IMR-90 (cell line): ENCODE results near the gene AGK. TPM values are rescaled to one million over a fixed set of nuclear protein-coding genes. Genes with fewer than 3 reads are reported as not detected.

Experiments
- ATAC-seq: fragments of 200-7000 bp; cut with Tn5 transposase; 2 replicates; pipeline ENCODE4 v1.9.1; 2020; ENCODE audit warnings: low read depth, mild to moderate bottlenecking, moderate library complexity
- BruUV-seq: library from RNA; stranded (reverse); fragments of 400-500 nt; replicated peaks from 2 replicates; lab custom pipeline; 2021; lab: Mats Ljungman, UMichigan
- CTCF ChIA-PET: fragments of 300-600 bp; formaldehyde crosslinking; extraction: SDS; loops from one replicate; lab custom pipeline; 2021; ENCODE audit warnings: antibody characterized with exemption; lab: Yijun Ruan, JAX
- POLR2A ChIA-PET: fragments of 300-600 bp; sonication (Branson Sonifier 250); formaldehyde crosslinking; loops from one replicate; lab custom pipeline; 2022; ENCODE audit warnings: antibody characterized with exemption; ENCODE audit not compliant: unreplicated experiment; lab: Charles Lee
- DNase-seq: peaks from one replicate; pipeline ENCODE4 v3.0.0; 2013
- H2AFZ ChIP-seq: replicated peaks from 2 replicates; pipeline ENCODE3; 2013; ENCODE audit warnings: low read length, mild to moderate bottlenecking; ENCODE audit not compliant: poor library complexity
- H2AK5ac ChIP-seq: 2 replicates; pipeline ENCODE4 v1.6.1; 2013; ENCODE audit warnings: low read depth, low read length, inconsistent platforms
- H2AK9ac ChIP-seq: replicated peaks from 2 replicates; pipeline ENCODE3; 2013; ENCODE audit warnings: mild to moderate bottlenecking, low read depth, low read length, moderate library complexity; ENCODE audit not compliant: poor library complexity
- H2BK120ac ChIP-seq: 2 replicates; pipeline ENCODE4 v1.6.1; 2013; ENCODE audit warnings: low read depth, low read length, inconsistent platforms
- H2BK15ac ChIP-seq: 3 replicates; pipeline ENCODE4 v1.6.1; 2013; ENCODE audit warnings: low read depth, low read length, inconsistent platforms
- H2BK20ac ChIP-seq: 2 replicates; pipeline ENCODE4 v1.6.1; 2013; ENCODE audit warnings: low read depth, mild to moderate bottlenecking, inconsistent platforms, low read length, moderate library complexity
- H2BK5ac ChIP-seq: 2 replicates; pipeline ENCODE4 v1.6.1; 2013; ENCODE audit warnings: mild to moderate bottlenecking, low read depth, low read length, inconsistent platforms; ENCODE audit not compliant: poor library complexity, severe bottlenecking
- H3K14ac ChIP-seq: replicated peaks from 2 replicates; pipeline ENCODE4 v1.6.1; 2013; ENCODE audit warnings: low read depth, low read length, inconsistent platforms
- H3K18ac ChIP-seq: 2 replicates; pipeline ENCODE4 v1.6.1; 2013; ENCODE audit warnings: low read depth, low read length, control low read depth
- H3K23ac ChIP-seq: 2 replicates; pipeline ENCODE4 v1.6.1; 2013; ENCODE audit warnings: low read depth, low read length, inconsistent platforms
- H3K27ac ChIP-seq: 2 replicates; pipeline ENCODE4 v1.5.1; 2013; ENCODE audit warnings: mild to moderate bottlenecking, control low read depth, low read length; ENCODE audit not compliant: insufficient read depth
- H3K27me3 ChIP-seq: 2 replicates; pipeline ENCODE4 v1.6.1; 2013; ENCODE audit warnings: low read length; ENCODE audit not compliant: control insufficient read depth, insufficient read depth
- H3K36me3 ChIP-seq: 2 replicates; pipeline ENCODE4 v1.6.1; 2013; ENCODE audit warnings: low read length, mixed read lengths; ENCODE audit not compliant: control insufficient read depth, insufficient read depth
- H3K4ac ChIP-seq: 2 replicates; pipeline ENCODE4 v1.6.1; 2013; ENCODE audit warnings: low read depth, low read length, inconsistent platforms
- H3K4me1 ChIP-seq: 2 replicates; pipeline ENCODE4 v1.6.1; 2013; ENCODE audit warnings: low read length, mixed read lengths; ENCODE audit not compliant: control insufficient read depth, insufficient read depth
- H3K4me2 ChIP-seq: 2 replicates; pipeline ENCODE4 v1.6.1; 2013; ENCODE audit warnings: low read depth, mild to moderate bottlenecking, control low read depth, low read length, moderate library complexity
- H3K4me3 ChIP-seq: 2 replicates; pipeline ENCODE4 v1.5.1; 2013; ENCODE audit warnings: low read depth, mild to moderate bottlenecking, control low read depth, low read length, moderate library complexity; ENCODE audit not compliant: insufficient read depth
- H3K56ac ChIP-seq: 2 replicates; pipeline ENCODE4 v1.6.1; 2013; ENCODE audit warnings: low read length, inconsistent platforms; ENCODE audit not compliant: insufficient read depth; ENCODE audit errors: extremely low read depth
- H3K79me1 ChIP-seq, 2 experiments: 2 replicates each; pipeline ENCODE4 v1.6.1; 2013; ENCODE audit warnings: low read length in 2 of 2, inconsistent platforms in 1 of 2, low read depth in 1 of 2
- H3K9ac ChIP-seq: 2 replicates; pipeline ENCODE4 v1.6.1; 2013; ENCODE audit warnings: low read depth, low read length, control low read depth
- H3K9me1 ChIP-seq: 2 replicates; pipeline ENCODE4 v1.6.1; 2013; ENCODE audit warnings: low read length, inconsistent platforms; ENCODE audit not compliant: insufficient read depth
- H3K9me3 ChIP-seq: 2 replicates; pipeline ENCODE4 v1.6.1; 2013; ENCODE audit warnings: low read length; ENCODE audit not compliant: control insufficient read depth, insufficient read depth
- H4K20me1 ChIP-seq: 2 replicates; pipeline ENCODE4 v1.6.1; 2013; ENCODE audit warnings: low read length, inconsistent platforms; ENCODE audit not compliant: insufficient read depth
- H4K5ac ChIP-seq: 2 replicates; pipeline ENCODE4 v1.6.1; 2013; ENCODE audit warnings: mild to moderate bottlenecking, low read depth, low read length, control low read depth
- H4K8ac ChIP-seq, 2 experiments: 2 replicates each; pipeline ENCODE4 v1.6.1; 2013; ENCODE audit warnings: low read depth in 2 of 2, low read length in 2 of 2, control low read depth in 1 of 2, inconsistent platforms in 1 of 2
- H4K91ac ChIP-seq: 2 replicates; pipeline ENCODE4 v1.6.1; 2013; ENCODE audit warnings: low read depth, low read length, inconsistent platforms; ENCODE audit not compliant: insufficient read depth
- CEBPB ChIP-seq: IDR thresholded peaks from 2 replicates; pipeline ENCODE4 v1.6.1; 2012; ENCODE audit warnings: low read depth, low read length, improper control_type of control experiment
- CHD1 ChIP-seq: IDR thresholded peaks from 2 replicates; pipeline ENCODE4 v1.6.1; 2012; ENCODE audit warnings: low read depth, low read length, improper control_type of control experiment
- FOS ChIP-seq: fragments of 150-350 bp; IDR thresholded peaks from 2 replicates; pipeline ENCODE4 v1.6.1; 2016; ENCODE audit warnings: low read depth, low read length
- MAFK ChIP-seq: IDR thresholded peaks from 2 replicates; pipeline ENCODE4 v1.6.1; 2012; ENCODE audit warnings: low read depth, low read length, improper control_type of control experiment
- MAZ ChIP-seq: IDR thresholded peaks from 2 replicates; pipeline ENCODE4 v1.6.1; 2012; ENCODE audit warnings: low read depth, mild to moderate bottlenecking, low read length, improper control_type of control experiment, moderate library complexity, borderline replicate concordance
- RCOR1 ChIP-seq: IDR thresholded peaks from 2 replicates; pipeline ENCODE4 v1.6.1; 2012; ENCODE audit warnings: mild to moderate bottlenecking, low read length, improper control_type of control experiment; ENCODE audit not compliant: insufficient replicate concordance
- RFX5 ChIP-seq: IDR thresholded peaks from 2 replicates; pipeline ENCODE4 v1.8.0; 2012; ENCODE audit warnings: low read depth, mild to moderate bottlenecking, low read length, moderate library complexity
- SMC3 ChIP-seq: fragments of 150-350 bp; IDR thresholded peaks from 2 replicates; pipeline ENCODE4 v1.6.1; 2016; ENCODE audit warnings: low read depth, mild to moderate bottlenecking, antibody characterized with exemption, low read length, moderate library complexity
- dilution Hi-C: fragments of 300-500 bp; cut with HindIII; formaldehyde crosslinking; loops from one replicate; pipeline ENCODE4 v1.14.3; 2018; ENCODE audit warnings: low sequenced_read_pairs; ENCODE audit not compliant: unreplicated experiment
- in situ Hi-C: fragments of 300-500 bp; cut with MboI; formaldehyde crosslinking; loops from 3 replicates; pipeline ENCODE4 v1.14.3; 2019; ENCODE audit warnings: low sequenced_read_pairs, inconsistent platforms, mixed read lengths
- intact Hi-C: fragments of 100-400 bp; cut with micrococcal nuclease; formaldehyde crosslinking; loops from 2 replicates; pipeline ENCODE4 v1.10.0; 2022
- polyA plus RNA-seq, 3 experiments: library from polyadenylated mRNA; depleted of rRNA; stranded (reverse); fragments of >200 nt; gene quantifications; 2 replicates each; pipeline ENCODE4 v1.2.3, GENCODE V29; 2012; ENCODE audit warnings: low replicate concordance in 1 of 3
- total RNA-seq: library from RNA; depleted of rRNA; stranded (reverse); fragments of >200 nt; gene quantifications from 2 replicates; pipeline ENCODE4 v1.2.3, GENCODE V29; 2012
- TF ChIP-seq, protein P1 (sequence below): conservative IDR thresholded peaks from 2 replicates; pipeline ENCODE4 v1.5.1; 2012; ENCODE audit warnings: mild to moderate bottlenecking, low read depth, low read length, improper control_type of control experiment
- TF ChIP-seq, protein P2 (sequence below): fragments of 150-350 bp; IDR thresholded peaks from 2 replicates; pipeline ENCODE4 v1.6.1; 2016; ENCODE audit warnings: low read depth, mild to moderate bottlenecking, low read length, moderate library complexity, borderline replicate concordance
- TF ChIP-seq, protein P3 (sequence below): fragments of 150-350 bp; IDR thresholded peaks from 2 replicates; pipeline ENCODE4 v1.6.1; 2017; ENCODE audit warnings: mild to moderate bottlenecking, antibody characterized with exemption, low read length, low read depth

Gene AGK
- total and polyA plus RNA-seq, 2 of the 4 experiments (the other 2 are of a cell fraction), result 35.5 to 37.3 TPM

DNA sequence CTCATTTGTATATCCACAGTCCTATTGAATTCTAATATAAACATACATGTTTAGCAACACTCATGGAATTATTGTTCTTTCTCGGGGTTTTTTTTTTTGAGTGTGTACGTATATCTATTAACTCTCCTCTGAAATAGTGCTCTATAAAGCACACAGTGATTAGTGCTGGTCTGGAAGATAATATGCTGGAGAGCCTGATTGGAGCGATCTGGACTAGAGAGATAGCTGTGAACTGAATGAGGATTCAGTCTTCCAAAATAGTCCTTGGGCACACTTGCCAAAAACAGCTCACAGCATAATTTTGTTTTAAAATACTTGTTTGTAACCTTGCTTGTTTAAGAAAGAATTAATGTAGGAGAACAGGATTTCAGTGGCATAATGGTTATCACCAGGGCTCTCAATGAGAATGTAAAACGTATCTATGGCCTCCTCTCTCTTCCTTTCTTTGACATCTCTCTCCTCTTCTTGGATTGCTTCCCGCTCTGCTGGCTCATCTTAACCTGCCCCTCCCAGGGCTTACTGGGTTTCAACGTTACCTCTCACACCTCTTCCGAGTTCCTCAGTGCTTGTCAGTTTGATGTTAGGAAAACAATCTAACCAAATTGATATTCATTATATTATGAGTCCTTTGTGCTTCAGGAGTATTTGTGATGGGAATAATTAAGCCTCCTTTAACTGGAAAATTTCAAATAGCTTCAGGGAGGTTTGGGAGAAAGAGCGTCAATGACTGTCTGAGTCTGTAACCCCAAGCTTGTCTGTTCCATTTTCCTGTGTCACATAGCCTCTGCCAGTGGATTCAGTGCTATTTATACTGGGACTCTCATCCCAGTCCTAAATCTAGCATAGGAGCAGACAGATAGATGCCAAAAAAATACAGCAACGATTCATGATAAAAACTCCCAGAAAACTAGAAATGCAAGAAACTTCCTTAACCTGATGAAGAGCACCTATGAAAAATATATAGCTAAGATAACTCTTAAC is 16.2 kb upstream of the AGK start (continued):
- TF ChIP-seq FOS (no peak), SMC3 (no peak)

DNA sequence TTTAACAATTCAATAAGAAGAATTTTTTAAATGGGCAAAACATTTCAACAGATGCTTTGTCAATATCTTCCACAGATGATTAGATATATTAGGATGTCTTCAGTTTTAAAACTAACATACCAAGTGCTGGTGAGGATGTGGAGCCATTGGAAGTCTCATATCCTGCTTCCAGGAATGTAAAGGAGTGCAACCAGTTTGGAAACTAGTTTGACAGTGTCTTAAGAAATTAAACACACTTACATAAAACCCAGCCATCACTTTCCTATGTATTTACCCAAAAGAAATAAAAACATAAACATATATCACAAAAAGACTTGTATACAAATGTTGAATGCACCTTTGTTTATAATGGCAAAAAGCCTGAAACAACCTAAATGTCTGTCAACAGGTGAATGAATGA is 13.3 kb upstream of the AGK start:
- POLR2A ChIA-PET, result no interaction called here
- ATAC-seq, result no peak
- Histone ChIP-seq H3K23ac (no peak overlapping the region), H3K9me1 (no peaks in the 10 kb centered on the region), H2BK5ac (no peak overlapping the region), H3K4me3 (no peak overlapping the region), H2AK9ac (no peak overlapping the region), H4K20me1 (no peaks in the 10 kb centered on the region), H3K4me2 (no peak overlapping the region), H4K5ac (no peak overlapping the region), H3K18ac (no peak overlapping the region), H3K4ac (no peak overlapping the region), H2AFZ (no peak overlapping the region), H3K4me1 (no peaks in the 10 kb centered on the region), H3K79me1 (no peaks in the 10 kb centered on the region), H3K14ac (no peak overlapping the region), H2BK120ac (no peak overlapping the region), H3K9me3 (no peaks in the 10 kb centered on the region), H3K56ac (no peak overlapping the region), H3K9ac (no peak overlapping the region), H2BK20ac (no peak overlapping the region), H3K27ac (no peak overlapping the region), H4K91ac (no peak overlapping the region), H3K36me3 (no peaks in the 10 kb centered on the region), H4K8ac (no peak overlapping the region), H2AK5ac (no peak overlapping the region), H2BK15ac (no peak overlapping the region), H3K27me3 (peaks cover 6% of the 10 kb centered on the region; the same call in 1 of the 2 replicates)
- dilution Hi-C loops (no loop called here), in situ Hi-C loops (loop anchor here (10.0 to 25.0 kb wide), 2 partner anchors 726 to 853 kb away; no protein-coding TSS in a partner anchor), intact Hi-C loops (loop anchor here (10.0 kb wide), 1 partner anchor 197 kb away; the partner anchor contains the start of gene SSBP1)
- DNase-seq, result no peak
- no TSS peak for BruUV-seq
- TF ChIP-seq CEBPB (no peak), FOS (no peak), RFX5 (no peak), CHD1 (no peak), RCOR1 (no peak), MAFK (no peak), MAZ (no peak)
- TF ChIP-seq, protein P1, sequence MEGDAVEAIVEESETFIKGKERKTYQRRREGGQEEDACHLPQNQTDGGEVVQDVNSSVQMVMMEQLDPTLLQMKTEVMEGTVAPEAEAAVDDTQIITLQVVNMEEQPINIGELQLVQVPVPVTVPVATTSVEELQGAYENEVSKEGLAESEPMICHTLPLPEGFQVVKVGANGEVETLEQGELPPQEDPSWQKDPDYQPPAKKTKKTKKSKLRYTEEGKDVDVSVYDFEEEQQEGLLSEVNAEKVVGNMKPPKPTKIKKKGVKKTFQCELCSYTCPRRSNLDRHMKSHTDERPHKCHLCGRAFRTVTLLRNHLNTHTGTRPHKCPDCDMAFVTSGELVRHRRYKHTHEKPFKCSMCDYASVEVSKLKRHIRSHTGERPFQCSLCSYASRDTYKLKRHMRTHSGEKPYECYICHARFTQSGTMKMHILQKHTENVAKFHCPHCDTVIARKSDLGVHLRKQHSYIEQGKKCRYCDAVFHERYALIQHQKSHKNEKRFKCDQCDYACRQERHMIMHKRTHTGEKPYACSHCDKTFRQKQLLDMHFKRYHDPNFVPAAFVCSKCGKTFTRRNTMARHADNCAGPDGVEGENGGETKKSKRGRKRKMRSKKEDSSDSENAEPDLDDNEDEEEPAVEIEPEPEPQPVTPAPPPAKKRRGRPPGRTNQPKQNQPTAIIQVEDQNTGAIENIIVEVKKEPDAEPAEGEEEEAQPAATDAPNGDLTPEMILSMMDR, result no peak
- TF ChIP-seq, protein P2, sequence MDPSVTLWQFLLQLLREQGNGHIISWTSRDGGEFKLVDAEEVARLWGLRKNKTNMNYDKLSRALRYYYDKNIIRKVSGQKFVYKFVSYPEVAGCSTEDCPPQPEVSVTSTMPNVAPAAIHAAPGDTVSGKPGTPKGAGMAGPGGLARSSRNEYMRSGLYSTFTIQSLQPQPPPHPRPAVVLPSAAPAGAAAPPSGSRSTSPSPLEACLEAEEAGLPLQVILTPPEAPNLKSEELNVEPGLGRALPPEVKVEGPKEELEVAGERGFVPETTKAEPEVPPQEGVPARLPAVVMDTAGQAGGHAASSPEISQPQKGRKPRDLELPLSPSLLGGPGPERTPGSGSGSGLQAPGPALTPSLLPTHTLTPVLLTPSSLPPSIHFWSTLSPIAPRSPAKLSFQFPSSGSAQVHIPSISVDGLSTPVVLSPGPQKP, result no peak
- TF ChIP-seq, protein P3, sequence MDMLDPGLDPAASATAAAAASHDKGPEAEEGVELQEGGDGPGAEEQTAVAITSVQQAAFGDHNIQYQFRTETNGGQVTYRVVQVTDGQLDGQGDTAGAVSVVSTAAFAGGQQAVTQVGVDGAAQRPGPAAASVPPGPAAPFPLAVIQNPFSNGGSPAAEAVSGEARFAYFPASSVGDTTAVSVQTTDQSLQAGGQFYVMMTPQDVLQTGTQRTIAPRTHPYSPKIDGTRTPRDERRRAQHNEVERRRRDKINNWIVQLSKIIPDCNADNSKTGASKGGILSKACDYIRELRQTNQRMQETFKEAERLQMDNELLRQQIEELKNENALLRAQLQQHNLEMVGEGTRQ, result no peak
- CTCF ChIA-PET, result interaction anchor here (0.7 kb wide), 1 partner anchor 863 kb away, joined by 3 read pairs; no protein-coding TSS in a partner anchor
